Left ventricle myocardium superior (tissue), 1 donor: ENCODE measurements around the gene TXNDC16. TPM values are rescaled to one million over a fixed set of nuclear protein-coding genes. Genes with fewer than 3 reads are reported as not detected.
"Not testable (repeated sequence)": the region's sequence is repeated elsewhere in the genome, so short reads cannot be mapped to it uniquely, and the experiment has no call there.

Experiments
- ATAC-seq: fragments of 200-7000 bp; cut with Tn5 transposase; one replicate; pipeline ENCODE4 v1.9.1; 2020; ENCODE audit warnings: mild to moderate bottlenecking, moderate library complexity
- DNase-seq: peaks from one replicate; pipeline ENCODE4 v3.0.0-alpha.2; 2020
- intact Hi-C: fragments of 100-400 bp; cut with micrococcal nuclease; formaldehyde crosslinking; loops from one replicate; pipeline ENCODE4 v1.11.0; 2022
- long read RNA-seq: library from polyadenylated mRNA; unstranded; transcript quantifications from one replicate; pipeline ENCODE4 v2.0.0, GENCODE V29; 2021
- total RNA-seq: library from RNA; stranded (reverse); fragmentation: NEBNext Ultra II Directional; extraction: Animal tissue kit (Norgen Biotek cat#: 25700); gene quantifications from one replicate; pipeline ENCODE4 v1.2.1, GENCODE V29; 2021
- donor health status: DM: no; HTN: yes; CAD: no; lungs with severe emphysema.

TXNDC16 gene, protein sequence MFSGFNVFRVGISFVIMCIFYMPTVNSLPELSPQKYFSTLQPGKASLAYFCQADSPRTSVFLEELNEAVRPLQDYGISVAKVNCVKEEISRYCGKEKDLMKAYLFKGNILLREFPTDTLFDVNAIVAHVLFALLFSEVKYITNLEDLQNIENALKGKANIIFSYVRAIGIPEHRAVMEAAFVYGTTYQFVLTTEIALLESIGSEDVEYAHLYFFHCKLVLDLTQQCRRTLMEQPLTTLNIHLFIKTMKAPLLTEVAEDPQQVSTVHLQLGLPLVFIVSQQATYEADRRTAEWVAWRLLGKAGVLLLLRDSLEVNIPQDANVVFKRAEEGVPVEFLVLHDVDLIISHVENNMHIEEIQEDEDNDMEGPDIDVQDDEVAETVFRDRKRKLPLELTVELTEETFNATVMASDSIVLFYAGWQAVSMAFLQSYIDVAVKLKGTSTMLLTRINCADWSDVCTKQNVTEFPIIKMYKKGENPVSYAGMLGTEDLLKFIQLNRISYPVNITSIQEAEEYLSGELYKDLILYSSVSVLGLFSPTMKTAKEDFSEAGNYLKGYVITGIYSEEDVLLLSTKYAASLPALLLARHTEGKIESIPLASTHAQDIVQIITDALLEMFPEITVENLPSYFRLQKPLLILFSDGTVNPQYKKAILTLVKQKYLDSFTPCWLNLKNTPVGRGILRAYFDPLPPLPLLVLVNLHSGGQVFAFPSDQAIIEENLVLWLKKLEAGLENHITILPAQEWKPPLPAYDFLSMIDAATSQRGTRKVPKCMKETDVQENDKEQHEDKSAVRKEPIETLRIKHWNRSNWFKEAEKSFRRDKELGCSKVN
- total RNA-seq: 3.4 TPM
- long read RNA-seq, full-length matches to known transcripts: 4 of 6 reads
- long read RNA-seq, partial matches to known transcripts: 0 of 6 reads
- long read RNA-seq, other reads (novel, unspliced or antisense): 2 of 6 reads

DNA sequence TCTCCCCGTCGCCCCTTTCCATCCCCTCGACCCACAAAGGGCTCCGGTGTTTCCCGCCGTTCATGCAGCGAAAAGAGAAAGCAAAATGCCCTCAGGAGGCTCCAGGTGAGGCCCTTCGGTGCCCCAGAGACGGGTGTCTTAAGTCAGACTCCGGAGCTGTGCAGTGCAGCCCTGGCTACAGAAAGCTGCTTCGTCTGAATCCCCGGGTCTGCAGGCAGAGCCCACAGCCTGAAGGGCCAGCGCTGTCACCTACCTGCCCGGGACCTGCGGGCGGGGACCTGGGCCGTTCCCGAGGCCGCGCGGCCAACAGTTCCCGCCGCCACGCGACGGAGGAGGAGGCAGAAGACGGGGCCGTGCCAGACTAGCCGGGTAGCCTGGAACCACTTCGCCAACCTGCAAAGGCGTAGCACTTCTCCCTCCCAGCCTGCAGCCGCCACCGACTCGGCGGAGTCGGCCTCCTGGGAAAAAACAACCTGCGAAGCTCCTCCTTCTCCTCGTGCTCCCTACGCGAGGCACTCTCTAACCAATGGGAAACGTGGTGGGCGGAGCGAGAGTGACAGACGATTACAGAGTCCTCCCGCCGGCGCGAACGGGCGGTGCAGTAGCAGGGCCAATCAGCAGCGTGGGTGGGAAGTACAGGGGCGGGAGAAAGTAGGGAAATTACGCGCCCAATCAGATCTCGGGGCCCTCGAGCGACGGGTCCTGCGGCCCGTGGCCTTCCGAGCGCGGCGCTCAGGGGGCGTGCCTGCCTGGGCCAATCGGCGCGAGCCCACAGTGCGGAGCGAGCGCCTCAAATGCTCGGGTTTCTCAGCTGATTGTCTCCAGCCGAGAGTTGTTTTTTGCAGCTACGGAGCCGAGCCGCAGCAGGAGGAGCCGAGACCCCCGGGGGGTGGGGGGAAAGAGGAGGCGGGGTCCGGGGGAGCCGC lies at the start of gene TXNDC16, which contains the start of gene GPR137C:
Gene TXNDC16, minus strand, starts transcription at position 443 of the 926 bp plus-strand sequence. CDS start 8,948 bp downstream, outside the sequence.
Gene GPR137C, plus strand, starts transcription at position 774 of the 926 bp plus-strand sequence. CDS start 312 bp downstream, outside the sequence.
- DNase-seq (peak; percentile 100), ATAC-seq (peak; percentile 99)
- intact Hi-C loops: no loop called here

- no peak for DNase-seq
- no peak for ATAC-seq
- intact Hi-C loops: no loop called here
These were observed 47.7 kb upstream of the TXNDC16 start for GRCh38 chr14:52599974-52600373.

GRCh38 chr14:52598568-52598967 lies 46.3 kb upstream of the TXNDC16 start:
- intact Hi-C loops: no loop called here
- no peak for ATAC-seq

GRCh38 chr14:52596861-52597260 lies 44.6 kb upstream of the TXNDC16 start:
- DNase-seq: no peak
- intact Hi-C loops: no loop called here
- ATAC-seq: no peak

More at GRCh38 chr14:52598568-52598967, 46.3 kb upstream of the TXNDC16 start:
- no peak for DNase-seq

- intact Hi-C loops: no loop called here
- ATAC-seq (no peak), DNase-seq (no peak)
These were observed 44.0 kb upstream of the TXNDC16 start for GRCh38 chr14:52596320-52596719.

DNA sequence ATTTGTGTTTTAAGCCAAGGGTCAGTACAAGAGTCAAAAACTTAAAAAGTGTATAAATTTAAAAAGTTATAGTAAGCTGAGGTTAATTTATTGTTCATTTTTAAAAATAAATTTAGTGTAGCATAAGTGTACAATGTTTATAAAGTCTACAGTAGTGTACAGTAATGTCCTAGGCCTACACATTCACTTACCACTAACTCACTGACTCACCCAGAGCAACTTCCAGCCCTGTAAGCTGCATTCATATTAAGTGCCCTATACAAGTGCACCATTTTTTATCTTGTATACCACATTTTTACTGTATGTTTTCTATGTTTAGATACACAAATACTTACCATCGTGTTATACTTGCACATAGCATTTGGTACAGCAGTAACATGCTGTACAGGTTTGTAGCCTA lies 38.0 kb upstream of the TXNDC16 start:
- DNase-seq: no peak
- ATAC-seq: no peak
- intact Hi-C loops: no loop called here

DNA sequence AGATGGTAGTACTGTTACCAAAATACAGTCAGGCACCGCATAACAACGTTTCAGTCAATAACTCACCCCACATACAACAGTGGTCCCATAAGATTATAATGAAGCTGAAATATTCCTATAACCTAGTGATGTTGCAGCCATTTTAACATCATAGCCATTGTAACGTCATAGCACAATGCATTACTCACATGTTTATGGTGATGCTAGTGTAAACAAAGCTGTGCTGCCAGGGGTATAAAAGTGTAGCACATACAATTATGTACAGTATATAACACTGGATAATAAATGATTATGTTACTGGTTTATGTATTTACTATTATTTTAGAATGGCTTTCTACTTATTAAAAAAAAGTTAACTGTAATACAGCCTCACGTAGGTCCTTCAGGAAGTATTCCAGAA lies 37.3 kb upstream of the TXNDC16 start:
- ATAC-seq: no peak
- intact Hi-C loops: no loop called here
- DNase-seq: no peak

DNA sequence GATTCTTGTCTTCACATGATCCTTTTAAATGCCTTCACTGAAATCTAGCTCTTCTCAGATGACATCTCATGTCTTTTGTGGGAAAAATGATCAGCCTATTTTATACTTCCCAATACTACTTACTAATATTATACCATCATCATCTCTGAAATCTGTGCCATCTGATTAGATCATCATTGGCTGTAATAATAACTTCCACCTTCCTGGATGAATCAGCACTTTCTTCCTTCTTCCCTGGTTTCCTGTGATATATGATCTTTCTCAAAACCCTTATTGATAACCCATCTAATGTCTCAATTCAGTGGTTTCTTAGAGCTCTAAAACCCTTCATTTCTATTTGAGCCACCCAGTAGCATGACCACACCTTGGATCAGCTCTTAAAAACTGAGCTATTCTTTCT lies 31.2 kb upstream of the TXNDC16 start:
- intact Hi-C loops: no loop called here
- DNase-seq (no peak), ATAC-seq (no peak)

- DNase-seq (no peak), ATAC-seq (no peak)
- intact Hi-C loops: no loop called here
These were observed 23.6 kb upstream of the TXNDC16 start for GRCh38 chr14:52575858-52576257.

DNA sequence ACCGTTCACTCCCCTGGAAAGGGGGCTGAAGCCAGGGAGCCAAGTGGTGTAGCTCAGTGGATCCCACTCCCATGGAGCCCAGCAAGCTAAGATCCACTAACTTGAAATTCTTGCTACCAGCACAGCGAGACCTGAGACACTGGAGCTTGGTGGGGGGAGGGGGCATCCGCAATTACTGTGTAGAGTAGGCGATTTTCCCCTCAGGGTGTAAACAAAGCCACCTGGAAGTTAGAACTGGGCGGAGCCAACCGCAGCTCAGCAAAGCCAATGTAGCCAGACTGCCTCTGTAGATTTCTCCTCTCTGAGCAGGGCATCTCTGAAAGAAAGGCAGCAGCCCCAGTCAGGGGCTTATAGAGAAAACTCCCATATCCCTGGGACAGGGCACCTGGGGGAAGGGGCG lies 16.1 kb upstream of the TXNDC16 start:
- DNase-seq, intact Hi-C loops, ATAC-seq: not testable (repeated sequence)

DNA sequence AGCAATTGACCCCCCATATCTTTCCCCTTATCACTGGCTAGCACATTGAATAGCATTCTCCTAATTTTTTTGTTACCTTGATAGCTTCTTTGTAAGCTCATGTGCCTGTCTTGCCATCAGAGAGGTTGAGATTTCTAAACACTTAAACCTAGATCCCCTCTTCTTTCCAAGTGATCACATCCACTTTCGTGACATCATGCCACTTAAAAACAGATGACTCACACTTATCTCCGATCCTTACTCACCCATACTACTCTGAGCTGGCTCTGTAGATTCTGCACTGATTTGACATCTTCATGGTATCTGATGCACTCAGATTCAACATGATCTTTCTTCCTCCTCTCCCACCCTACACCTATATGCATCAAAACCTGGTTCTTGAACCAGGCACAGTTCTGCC lies 10.8 kb upstream of the TXNDC16 start:
- ATAC-seq: no peak
- no peak for DNase-seq
- intact Hi-C loops: no loop called here

DNA sequence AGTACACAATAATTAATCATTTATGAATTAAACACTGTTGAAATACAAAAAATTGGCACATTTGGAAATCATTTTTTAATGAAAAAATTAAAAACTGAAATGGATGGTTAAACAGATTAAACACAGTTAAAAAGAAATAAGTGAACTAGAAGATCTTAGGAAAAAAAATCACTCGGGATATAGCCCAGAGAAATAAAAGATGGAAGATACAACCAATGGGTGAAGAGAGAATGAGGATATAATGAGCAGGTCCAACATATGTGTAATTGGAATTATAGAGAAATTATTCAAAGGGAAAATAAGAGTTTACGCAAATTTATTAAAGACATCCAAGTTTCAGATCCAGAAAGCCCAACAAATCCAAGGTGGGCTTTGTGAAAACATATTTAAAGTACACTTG lies 6.4 kb upstream of the TXNDC16 start:
- no peak for DNase-seq
- intact Hi-C loops: no loop called here
- no peak for ATAC-seq

DNA sequence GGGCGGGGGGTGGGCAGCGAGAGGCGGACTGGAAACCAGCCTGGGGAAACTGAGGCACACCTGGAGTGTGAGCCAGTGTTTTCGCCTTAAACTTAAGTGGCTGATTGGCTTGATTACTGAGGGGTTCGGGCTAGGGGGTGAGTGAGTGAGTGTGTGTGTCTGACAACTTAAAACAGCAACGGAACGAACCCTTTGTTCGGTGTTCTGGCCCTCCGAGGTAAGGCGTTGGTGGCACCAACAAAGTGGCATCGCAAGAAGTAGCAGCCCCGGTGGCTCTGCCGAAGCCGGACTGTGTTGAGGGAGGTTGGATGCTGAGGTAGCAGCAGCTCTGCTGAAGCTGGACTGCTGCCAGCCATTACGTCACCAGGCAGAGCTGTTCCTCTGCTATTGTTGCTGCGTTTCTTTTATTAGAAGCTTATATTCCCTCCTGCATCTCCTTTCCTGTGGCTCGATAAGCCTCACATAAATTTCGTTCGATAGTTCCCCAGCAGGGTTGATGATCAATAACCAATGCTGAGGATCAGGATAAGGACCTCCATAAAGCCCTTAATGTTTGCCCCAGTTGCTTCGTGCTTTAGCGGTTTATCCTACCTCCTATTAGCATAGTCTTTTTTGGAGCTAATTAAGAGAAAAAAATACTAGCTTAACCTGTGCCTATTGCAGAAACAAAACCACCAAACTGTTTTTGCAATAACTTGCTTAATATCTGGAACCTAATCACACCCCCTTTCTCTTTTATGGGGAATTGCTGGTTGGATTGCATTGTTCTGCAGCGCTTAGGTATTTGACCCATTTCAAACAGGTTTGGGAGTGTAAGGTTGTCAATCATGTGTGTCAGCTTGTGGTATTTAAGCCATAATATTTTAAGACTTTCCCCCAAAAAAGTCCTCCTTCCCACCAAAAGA lies 1.6 kb upstream of the TXNDC16 start:
- ATAC-seq: peak; percentile 35
- peak; percentile 92 for DNase-seq
- intact Hi-C loops: no loop called here

DNA sequence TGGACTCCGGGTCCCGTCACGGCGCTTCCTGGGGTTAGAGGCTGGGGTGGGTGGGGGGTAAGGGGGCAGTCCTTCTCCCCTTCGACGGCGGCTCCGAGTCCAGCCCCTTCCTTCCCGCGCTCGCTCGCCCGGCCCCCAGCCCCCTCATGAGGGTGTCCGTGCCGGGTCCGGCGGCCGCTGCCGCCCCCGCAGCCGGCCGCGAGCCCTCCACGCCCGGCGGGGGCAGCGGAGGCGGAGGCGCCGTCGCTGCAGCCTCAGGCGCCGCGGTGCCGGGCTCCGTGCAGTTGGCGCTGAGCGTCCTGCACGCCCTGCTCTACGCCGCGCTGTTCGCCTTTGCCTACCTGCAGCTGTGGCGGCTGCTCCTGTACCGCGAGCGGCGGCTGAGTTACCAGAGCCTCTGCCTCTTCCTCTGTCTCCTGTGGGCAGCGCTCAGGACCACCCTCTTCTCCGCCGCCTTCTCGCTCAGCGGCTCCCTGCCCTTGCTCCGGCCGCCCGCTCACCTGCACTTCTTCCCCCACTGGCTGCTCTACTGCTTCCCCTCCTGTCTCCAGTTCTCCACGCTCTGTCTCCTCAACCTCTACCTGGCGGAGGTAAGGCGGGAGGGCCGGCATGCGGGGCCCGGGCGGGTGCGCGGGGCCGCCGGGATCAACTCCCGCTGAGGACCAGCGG lies 831 bp upstream of the TXNDC16 start:
- DNase-seq (peak; percentile 47), ATAC-seq (peak; percentile 9)
- intact Hi-C loops: no loop called here

DNA sequence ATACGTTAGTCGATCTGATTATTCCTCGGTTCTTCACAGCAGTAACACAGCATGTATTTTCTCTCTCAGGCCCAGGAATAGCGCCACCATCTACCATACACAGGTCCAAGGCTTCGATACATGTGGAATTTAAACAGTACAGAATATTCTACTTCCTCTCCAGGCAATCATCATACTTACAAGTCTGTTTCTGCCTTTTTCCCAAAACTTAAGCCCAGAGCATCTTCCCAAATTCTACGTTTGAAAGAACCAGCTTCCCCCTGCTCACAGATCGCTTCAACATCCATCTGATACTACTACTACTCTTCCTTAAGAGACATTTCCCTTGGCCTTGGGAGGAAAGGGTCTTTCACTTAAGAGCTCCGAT lies 626 bp downstream of the TXNDC16 start:
- intact Hi-C loops: no loop called here
- peak; percentile 38 for ATAC-seq
- DNase-seq: no peak

- DNase-seq (no peak), ATAC-seq (no peak)
- intact Hi-C loops: no loop called here
These were observed 1.1 kb downstream of the TXNDC16 start for GRCh38 chr14:52551205-52551604.

- ATAC-seq: no peak
- intact Hi-C loops: no loop called here
- no peak for DNase-seq
These were observed 1.6 kb downstream of the TXNDC16 start for GRCh38 chr14:52550661-52551060.

GRCh38 chr14:52547526-52547925 lies 4.8 kb downstream of the TXNDC16 start:
- no peak for DNase-seq
- ATAC-seq: no peak
- intact Hi-C loops: no loop called here
